SIG-M5 treated with dmso at 0.1 percent for 504 hours (cell line): Measurements from ENCODE around the gene TCF12.
A peak's percentile ranks its signal among the peaks of the same experiment; 100 is the strongest.

ENCODE experiments used
- DNase-seq: peaks from one replicate; lab custom pipeline; 2025; ENCODE audit not compliant: unreplicated experiment; lab: John Stamatoyannopoulos, UW

The TCF12 gene

GRCh38 chr15:56918046-56918938 lies at the start of gene TCF12:
TCF12 (plus strand) TSS chr15:56918644; CDS start chr15:56919914, 1,270 bp downstream.
- peak; percentile 82 for DNase-seq

GRCh38 chr15:56869573-56869972 lies 48.9 kb upstream of the TCF12 start:
- no peak for DNase-seq

DNA sequence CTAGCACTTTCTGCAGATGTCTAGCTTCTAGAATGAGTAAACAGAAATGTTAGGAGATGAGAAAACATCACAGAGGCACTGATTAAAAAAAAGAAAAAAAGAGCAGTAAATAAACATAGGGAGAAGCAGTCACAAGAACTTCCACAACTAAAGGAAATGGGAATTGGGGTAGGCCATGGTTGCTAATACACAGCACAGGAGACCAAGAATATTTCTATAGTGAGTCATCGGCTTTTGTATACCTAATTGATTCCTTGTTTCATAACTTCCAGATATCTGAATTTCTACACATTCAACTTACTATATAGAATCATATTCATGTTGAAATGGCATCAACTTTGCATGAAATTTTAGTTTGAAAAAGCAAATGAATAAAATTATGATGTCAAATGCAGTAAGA lies 47.3 kb upstream of the TCF12 start:
- DNase-seq = no peak

DNA sequence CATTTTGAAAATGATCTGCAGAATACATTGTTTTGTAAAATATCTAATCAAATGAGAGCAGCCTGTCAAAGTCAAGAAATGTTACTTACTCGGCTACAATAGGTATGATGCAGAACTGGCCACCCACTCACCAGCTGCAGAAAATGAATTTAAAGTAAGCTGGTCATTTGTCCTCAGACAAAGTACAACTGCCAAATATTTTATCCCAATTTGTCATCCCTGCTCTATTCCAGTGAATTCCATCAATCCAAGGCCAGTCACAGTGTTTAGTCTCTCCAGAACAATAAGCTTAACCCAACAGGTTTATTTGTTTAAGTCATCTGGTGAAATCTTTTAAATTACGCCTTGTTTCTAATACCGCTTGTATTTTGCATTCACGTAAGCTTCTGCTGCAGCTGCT lies 46.6 kb upstream of the TCF12 start:
- DNase-seq = no peak

DNA sequence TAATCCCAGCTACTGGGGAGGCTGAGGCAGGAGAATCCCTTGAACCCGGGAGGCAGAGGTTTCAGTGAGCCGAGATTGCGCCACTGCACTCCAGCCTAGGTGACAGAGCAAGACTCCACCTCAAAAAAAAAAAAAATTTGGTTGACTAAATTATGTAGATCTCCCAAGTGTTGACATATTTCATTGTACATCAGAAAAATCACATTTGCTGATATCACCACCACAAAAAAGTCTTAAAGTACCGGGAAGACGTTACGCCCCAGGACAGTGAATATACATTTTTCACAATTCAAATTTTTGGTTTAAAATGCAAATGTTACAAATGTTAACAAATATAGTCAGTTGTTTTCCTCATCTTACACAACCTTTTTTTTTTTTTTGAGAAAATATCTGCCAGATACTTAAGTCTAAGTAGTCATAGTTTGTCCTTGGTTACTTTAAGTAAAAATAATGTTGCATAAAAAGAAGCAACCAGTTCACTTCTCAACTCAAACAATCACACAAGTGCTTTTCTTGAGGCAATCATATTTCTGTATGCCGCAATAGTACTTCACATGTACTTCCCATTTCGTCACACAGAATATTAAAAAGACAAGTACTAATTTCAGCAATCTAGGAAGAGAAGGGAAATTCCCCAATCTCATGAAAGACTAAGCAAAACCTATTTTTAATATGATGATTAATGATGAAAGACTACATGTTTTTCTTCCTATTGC lies 41.0 kb upstream of the TCF12 start:
- DNase-seq = peak; percentile 71

- DNase-seq = no peak
Measured at GRCh38 chr15:56879502-56879901, 38.9 kb upstream of the TCF12 start.

- DNase-seq = no peak
Measured at GRCh38 chr15:56883088-56883487, 35.4 kb upstream of the TCF12 start.

- DNase-seq = no peak
Measured at GRCh38 chr15:56886363-56886931, 32.0 kb upstream of the TCF12 start.

- DNase-seq = peak; percentile 69
Measured at GRCh38 chr15:56886932-56887781, 31.3 kb upstream of the TCF12 start.

DNA sequence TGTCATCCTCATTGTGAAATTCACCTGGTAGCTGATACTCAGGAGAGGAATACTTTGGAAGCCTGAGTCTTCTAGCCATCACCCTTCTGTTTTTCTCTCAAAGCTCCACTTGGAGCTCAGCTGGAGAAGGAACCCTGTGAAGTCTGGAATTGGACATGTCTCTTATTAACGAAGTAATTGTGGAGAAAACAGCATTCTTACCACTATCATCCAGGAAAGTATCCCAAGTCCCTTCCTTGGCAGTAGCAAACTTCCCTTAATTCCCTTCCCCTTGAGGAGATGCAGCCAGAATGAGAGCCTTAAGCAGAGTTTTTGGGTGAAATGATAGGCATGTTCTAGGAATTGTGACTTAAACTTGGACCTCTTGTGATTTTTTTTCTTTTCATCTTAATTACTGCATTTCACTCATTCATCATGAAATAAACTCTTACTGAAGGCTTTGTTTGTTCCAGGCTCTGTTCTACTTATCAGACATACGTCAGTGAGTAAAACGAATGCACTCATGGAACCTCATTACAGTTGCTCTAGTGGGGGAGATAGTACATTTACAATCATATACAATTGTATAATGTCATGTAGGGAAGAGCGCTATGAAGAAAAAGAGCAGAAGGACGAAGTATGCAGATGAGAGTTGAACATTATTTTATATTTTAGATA lies 30.5 kb upstream of the TCF12 start:
- DNase-seq = no peak

GRCh38 chr15:56890038-56890437 lies 28.4 kb upstream of the TCF12 start:
- DNase-seq = no peak

DNA sequence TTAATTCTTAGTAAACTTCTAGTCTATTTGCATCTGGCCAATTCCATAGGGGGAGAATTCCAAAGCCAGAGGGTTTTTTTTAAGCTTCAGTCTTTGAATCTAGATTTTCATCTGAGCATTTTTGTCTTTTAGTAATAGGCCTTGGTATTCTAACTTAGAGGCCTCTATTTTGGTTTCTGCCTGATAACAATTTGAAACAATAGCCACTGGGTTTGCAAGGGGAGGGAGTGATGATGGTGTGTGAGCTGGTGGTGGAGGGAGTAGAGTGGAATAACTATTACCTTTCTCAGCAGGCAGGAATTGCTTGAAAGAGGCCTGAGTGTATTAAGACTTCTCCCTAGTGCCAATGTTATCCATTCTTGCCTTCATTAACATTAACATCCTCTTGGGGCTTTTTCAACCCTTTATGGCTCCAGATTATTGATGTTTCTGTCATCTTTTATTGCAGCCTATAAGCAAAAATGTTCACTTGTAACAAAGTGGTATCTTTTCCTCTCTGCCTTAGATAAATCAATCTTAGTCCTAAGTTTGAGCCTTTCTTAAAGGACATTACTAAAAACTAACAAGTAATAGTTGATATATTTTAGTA lies 26.5 kb upstream of the TCF12 start:
- no peak for DNase-seq

- DNase-seq = no peak
Measured at GRCh38 chr15:56892659-56893363, 25.6 kb upstream of the TCF12 start.

GRCh38 chr15:56893364-56893678 lies 25.1 kb upstream of the TCF12 start:
- no peak for DNase-seq

DNA sequence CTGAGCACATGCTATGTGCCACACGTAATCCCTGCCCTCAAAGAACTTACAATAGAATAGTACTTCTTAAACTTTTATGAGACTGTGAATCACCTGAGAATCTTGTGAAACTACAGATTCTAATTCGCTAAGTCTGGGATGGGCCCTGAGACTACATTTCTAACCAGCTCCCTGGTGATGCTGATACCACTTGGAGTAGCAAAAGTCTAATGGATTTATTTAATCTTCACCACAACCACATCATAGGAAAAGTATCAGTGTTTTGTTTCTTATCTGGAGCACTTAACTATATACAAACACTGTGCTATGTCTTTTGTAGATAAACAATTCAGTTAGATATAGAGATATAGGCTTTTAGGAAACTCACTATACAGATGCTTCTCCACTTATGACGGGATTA lies 23.8 kb upstream of the TCF12 start:
- DNase-seq = no peak

- no peak for DNase-seq
Measured at GRCh38 chr15:56901931-56902330, 16.5 kb upstream of the TCF12 start.

DNA sequence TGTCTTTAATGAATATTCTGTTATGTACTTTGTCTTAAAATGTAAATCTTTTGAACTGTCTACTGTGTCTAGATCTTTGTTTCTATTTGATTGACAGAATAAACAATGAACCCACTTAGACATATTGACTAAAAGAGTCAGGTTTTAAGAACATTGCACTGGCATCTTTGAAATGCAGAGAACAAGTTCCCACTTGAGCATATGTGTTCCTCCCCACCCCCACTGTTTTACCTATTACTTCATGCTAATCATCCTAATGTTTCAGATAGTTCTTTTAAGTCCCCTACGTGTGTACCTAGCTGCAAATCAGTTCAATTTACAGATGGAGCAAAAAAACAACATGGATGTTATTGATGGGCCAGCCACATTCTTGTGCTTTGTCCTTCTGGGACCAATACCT lies 11.7 kb upstream of the TCF12 start:
- DNase-seq = no peak

DNA sequence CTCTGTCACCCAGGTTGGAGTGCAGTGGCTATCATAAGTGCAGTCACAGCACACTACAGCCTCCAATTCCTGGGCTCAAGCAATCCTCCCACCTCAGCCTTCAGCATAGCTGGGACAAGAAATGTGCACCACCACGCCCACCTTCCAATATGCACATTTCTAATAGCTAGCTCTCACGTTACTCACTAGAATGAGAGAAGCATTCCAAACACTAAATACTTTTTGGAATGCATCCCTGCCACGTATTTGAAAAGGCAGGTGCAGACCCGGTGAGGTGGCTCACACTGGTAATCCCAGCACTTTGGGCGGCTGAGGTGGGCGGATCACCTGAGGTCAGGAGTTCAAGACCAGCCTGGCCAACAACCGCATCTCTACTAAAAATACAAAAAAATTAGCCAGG lies 7.6 kb upstream of the TCF12 start:
- DNase-seq = no peak

DNA sequence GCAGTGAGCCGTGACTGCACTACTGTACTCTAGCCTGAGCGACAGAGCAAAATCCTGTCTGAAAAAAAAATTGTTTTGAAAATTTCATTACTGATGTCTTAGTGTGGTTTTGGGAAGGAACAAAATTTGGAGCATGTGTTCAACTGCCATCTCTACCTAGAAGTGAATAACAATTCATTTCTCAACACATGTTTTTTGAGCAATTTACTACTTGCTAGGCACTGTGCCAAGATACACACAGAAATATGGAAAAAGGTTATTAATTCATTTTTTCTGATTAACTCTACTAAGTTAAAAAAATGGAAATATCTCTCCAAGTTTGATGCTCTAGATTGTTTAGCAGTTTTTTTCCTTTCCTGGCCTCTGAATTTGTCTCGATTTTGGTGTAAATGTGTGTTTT lies 5.2 kb upstream of the TCF12 start:
- no peak for DNase-seq

DNA sequence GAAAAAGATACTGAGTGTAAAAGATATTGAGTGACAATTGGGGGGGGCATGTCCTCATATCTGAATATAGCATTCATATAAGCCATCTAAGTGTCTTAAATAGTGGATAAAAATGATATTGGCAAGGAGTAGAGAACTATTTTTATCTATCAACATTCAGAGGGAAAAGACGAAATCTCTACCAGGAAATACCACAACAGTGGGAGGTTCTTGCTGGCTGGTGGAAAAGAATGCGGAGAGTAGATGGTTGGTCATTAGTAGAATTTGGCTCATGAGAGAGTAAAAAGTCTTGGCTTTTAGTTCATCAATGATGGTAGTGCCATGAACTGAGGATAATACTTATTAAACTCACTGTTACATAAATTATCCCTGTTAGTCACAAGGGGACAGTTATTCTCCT lies 4.8 kb upstream of the TCF12 start:
- no peak for DNase-seq
